Measurements from ENCODE around the gene SNRNP48. TPM values are rescaled to one million over a fixed set of nuclear protein-coding genes. Genes with fewer than 3 reads are reported as not detected.

The SNRNP48 gene
- total and polyA plus RNA-seq, 10 of the 15 experiments (the other 5 are each of a cell fraction or from before 2014, with no cell fraction given) = 3.2 to 14.4 (median 8.9) TPM

- Histone ChIP-seq H3K4me1 (ENCODE audit: control insufficient read depth, insufficient read depth, low read length) (no peaks in the 10 kb centered on the region), H3K27me3 (replicated peaks in 1 of 2; ENCODE audit: control insufficient read depth in 2 of 2, insufficient read depth in 2 of 2, low read length in 1 of 2) (0 out of 4 replicates have a peak, but pooled peaks cover 1 to 4% of the 10 kb centered on the region in 2 experiments), H3K36me3 (ENCODE audit: control insufficient read depth in 2 of 2, insufficient read depth in 2 of 2, low read length in 1 of 2) (no peaks in the 10 kb centered on the region), H4K20me1 (ENCODE audit: control insufficient read depth, insufficient read depth) (no peaks in the 10 kb centered on the region), H3K79me2 (ENCODE audit: control insufficient read depth, insufficient read depth, low read length) (no peaks in the 10 kb centered on the region), H3K4me3 (no peak overlapping the region), H2AFZ (ENCODE audit: control insufficient read depth, low read depth, low read length) (no peak overlapping the region), H3K9ac (ENCODE audit: control insufficient read depth, insufficient read depth, low read length) (no peak overlapping the region), H3K27ac (ENCODE audit: control insufficient read depth, insufficient read depth) (no peak overlapping the region), H3K9me3 (replicated peaks; ENCODE audit: control insufficient read depth, insufficient read depth, low read length) (no peaks in the 10 kb centered on the region), H3K4me2 (ENCODE audit: control insufficient read depth, insufficient read depth) (no peak overlapping the region)
- ChIA-PET CTCF (no interaction called here), SMC1A (ENCODE audit: uncharacterized antibody, unreplicated experiment) (no interaction called here), RAD21 (ENCODE audit: unreplicated experiment) (no interaction called here), POLR2A (no interaction called here)
- BruUV-seq (replicated peaks) = no TSS peak
- in situ Hi-C loops (cut with MboI) = no loop called here
- no peak for DNase-seq (ENCODE audit: low read depth, low spot score)
- intact Hi-C loops (cut with micrococcal nuclease; ENCODE audit: unreplicated experiment) = no loop called here
- WGBS (ENCODE audit: insufficient coverage, insufficient replicate concordance, low lambda C conversion rate, missing lambda C conversion rate) = 55% methylated on average over 11 of the region's 11 CpGs
- no peak for FAIRE-seq
- no peak for TF ChIP-seq POLR2A (IDR thresholded peaks at IDR 0.05; ENCODE audit: low read depth, low read length)
- ATAC-seq = no peak
Measured at GRCh38 chr6:7555671-7556070, 34.3 kb upstream of the SNRNP48 start.

GRCh38 chr6:7556394-7557106 is 33.4 kb upstream of the SNRNP48 start:
- ChIA-PET SMC1A (ENCODE audit: uncharacterized antibody, unreplicated experiment) (no interaction called here), CTCF (no interaction called here), RAD21 (ENCODE audit: unreplicated experiment) (no interaction called here), POLR2A (no interaction called here)
- no peaks in the 10 kb centered on the region for H3K36me3 ChIP-seq (ENCODE audit: control insufficient read depth in 2 of 2, insufficient read depth in 2 of 2, low read length in 1 of 2)
- no peak overlapping the region for H2AFZ ChIP-seq (ENCODE audit: control insufficient read depth, low read depth, low read length)
- no peaks in the 10 kb centered on the region for H3K9me3 ChIP-seq (replicated peaks; ENCODE audit: control insufficient read depth, insufficient read depth, low read length)
- H4K20me1 ChIP-seq (ENCODE audit: control insufficient read depth, insufficient read depth) = no peaks in the 10 kb centered on the region
- H3K4me2 ChIP-seq (ENCODE audit: control insufficient read depth, insufficient read depth) = no peak overlapping the region
- ATAC-seq (no peak), DNase-seq (ENCODE audit: low read depth, low spot score) (no peak), FAIRE-seq (no peak)
- WGBS (ENCODE audit: insufficient coverage, insufficient replicate concordance, low lambda C conversion rate, missing lambda C conversion rate) = 43% methylated on average over 12 of the region's 12 CpGs
- no peak overlapping the region for H3K4me3 ChIP-seq
- no peak overlapping the region for H3K9ac ChIP-seq (ENCODE audit: control insufficient read depth, insufficient read depth, low read length)
- intact Hi-C loops (cut with micrococcal nuclease; ENCODE audit: unreplicated experiment) = no loop called here
- H3K27me3 ChIP-seq (replicated peaks in 1 of 2; ENCODE audit: control insufficient read depth in 2 of 2, insufficient read depth in 2 of 2, low read length in 1 of 2) = 0 out of 4 replicates have a peak, but pooled peaks cover 1 to 4% of the 10 kb centered on the region in 2 experiments
- H3K79me2 ChIP-seq (ENCODE audit: control insufficient read depth, insufficient read depth, low read length) = no peaks in the 10 kb centered on the region
- BruUV-seq (replicated peaks) = no TSS peak
- TF ChIP-seq SMC3 (IDR thresholded peaks at IDR 0.05; ENCODE audit: borderline replicate concordance, low read length) (no peak), RUNX3 (IDR thresholded peaks at IDR 0.05; ENCODE audit: low read length) (no peak), E4F1 (IDR thresholded peaks at IDR 0.05; ENCODE audit: borderline replicate concordance, partially characterized antibody) (no peak), HDAC6 (IDR thresholded peaks at IDR 0.05; ENCODE audit: unreplicated experiment) (no peak), ZNF384 (IDR thresholded peaks at IDR 0.05; ENCODE audit: borderline replicate concordance, low read depth, low read length) (no peak), POLR2A (IDR thresholded peaks at IDR 0.05; ENCODE audit: low read depth, low read length) (no peak), EGR1 (IDR thresholded peaks at IDR 0.05; ENCODE audit: borderline replicate concordance in 1 of 2, low read depth in 2 of 2, low read length in 2 of 2) (no peak), RAD51 (IDR thresholded peaks at IDR 0.05) (no peak), SIX5 (IDR thresholded peaks at IDR 0.05; ENCODE audit: low read depth, low read length, severe bottlenecking) (no peak), SIN3A (IDR thresholded peaks at IDR 0.05; ENCODE audit: low read depth, low read length) (no peak), CBX5 (IDR thresholded peaks at IDR 0.05; ENCODE audit: low read depth) (no peak), NR2F1 (conservative IDR thresholded peaks at IDR 0.05) (no peak), E2F4 (IDR thresholded peaks at IDR 0.05; ENCODE audit: low read depth, low read length) (no peak), CBX3 (IDR thresholded peaks at IDR 0.05; ENCODE audit: borderline replicate concordance, low read depth) (no peak)
- no peaks in the 10 kb centered on the region for H3K4me1 ChIP-seq (ENCODE audit: control insufficient read depth, insufficient read depth, low read length)
- H3K27ac ChIP-seq (ENCODE audit: control insufficient read depth, insufficient read depth) = no peak overlapping the region
- in situ Hi-C loops (cut with MboI) = no loop called here
